Osteocyte (in vitro differentiated cells): ENCODE measurements around the gene SPATA2. TPM values are rescaled to one million over a fixed set of nuclear protein-coding genes. Genes with fewer than 3 reads are reported as not detected.
A peak's percentile ranks its signal among the peaks of the same experiment; 100 is the strongest.

Experiments used
- DNase-seq: peaks from one replicate; pipeline ENCODE4 v3.0.0; 2021; ENCODE audit warnings: mixed read lengths; ENCODE audit not compliant: unreplicated experiment; ENCODE audit errors: extremely low spot score
- H3K27ac Mint-ChIP-seq: one replicate; pipeline ENCODE4 v1.8.0; 2021; ENCODE audit warnings: mild to moderate bottlenecking, mixed read lengths; ENCODE audit not compliant: unreplicated experiment
- H3K27me3 Mint-ChIP-seq: one replicate; pipeline ENCODE4 v1.8.0; 2021; ENCODE audit warnings: mixed read lengths; ENCODE audit not compliant: unreplicated experiment
- H3K36me3 Mint-ChIP-seq: one replicate; pipeline ENCODE4 v1.8.0; 2021; ENCODE audit warnings: mixed read lengths; ENCODE audit not compliant: unreplicated experiment
- H3K4me1 Mint-ChIP-seq: one replicate; pipeline ENCODE4 v1.8.0; 2021; ENCODE audit warnings: mixed read lengths; ENCODE audit not compliant: unreplicated experiment
- H3K4me3 Mint-ChIP-seq: one replicate; pipeline ENCODE4 v1.8.0; 2021; ENCODE audit warnings: mild to moderate bottlenecking, moderate library complexity, mixed read lengths; ENCODE audit not compliant: unreplicated experiment
- H3K9me3 Mint-ChIP-seq: one replicate; pipeline ENCODE4 v1.8.0; 2021; ENCODE audit warnings: mixed read lengths; ENCODE audit not compliant: unreplicated experiment
- CTCF ChIP-seq: fragments of 200-600 bp; sonication (generic); IDR thresholded peaks from 2 replicates; pipeline ENCODE4 v1.5.0; 2021; ENCODE audit warnings: antibody characterized with exemption, mild to moderate bottlenecking, moderate library complexity
- total RNA-seq: library from RNA; stranded (reverse); gene quantifications from 2 replicates; pipeline ENCODE4 v1.2.1, GENCODE V29; 2021

Gene SPATA2
- total RNA-seq, 1 donor from 2014 or later: 6.6 TPM

- Mint-ChIP-seq H3K27me3 (no peaks in the 10 kb centered on the region), H3K9me3 (no peaks in the 10 kb centered on the region), H3K4me3 (peak overlapping the region; percentile 95), H3K36me3 (peaks cover 14% of the 10 kb centered on the region), H3K27ac (peak overlapping the region; percentile 74), H3K4me1 (peaks cover 37% of the 10 kb centered on the region)
- DNase-seq: no peak
- TF ChIP-seq CTCF: no peak
Measured at GRCh38 chr20:49938173-49939163, 23.1 kb upstream of the SPATA2 start.

- no peak for TF ChIP-seq CTCF
- Mint-ChIP-seq H3K27me3 (no peaks in the 10 kb centered on the region), H3K27ac (peak overlapping the region; percentile 91), H3K4me1 (peaks cover 37% of the 10 kb centered on the region), H3K9me3 (no peaks in the 10 kb centered on the region), H3K4me3 (peak overlapping the region; percentile 95), H3K36me3 (peaks cover 11% of the 10 kb centered on the region)
- no peak for DNase-seq
Measured at GRCh38 chr20:49937027-49937929, 21.9 kb upstream of the SPATA2 start.

GRCh38 chr20:49936153-49937026, 21.1 kb upstream of the SPATA2 start, which contains the start of gene RNF114:
Gene RNF114 (plus strand): TSS chr20:49936397. CDS start chr20:49936413, 16 bp downstream.
- Mint-ChIP-seq H3K27ac (peak within 1 kb of the TSS; percentile 91), H3K27me3 (no peaks in the 10 kb centered on the region), H3K4me1 (peaks cover 36% of the 10 kb centered on the region), H3K4me3 (peak within 1 kb of the TSS; percentile 95), H3K36me3 (peaks cover 9% of the 10 kb centered on the region), H3K9me3 (no peaks in the 10 kb centered on the region)
- DNase-seq: peak; percentile 96
- TF ChIP-seq CTCF: peak; percentile 10

GRCh38 chr20:49935746-49936152, 20.4 kb upstream of the SPATA2 start:
- H3K4me3 Mint-ChIP-seq: peak overlapping the region; percentile 95
- H3K36me3 Mint-ChIP-seq: peaks cover 3% of the 10 kb centered on the region
- no peaks in the 10 kb centered on the region for H3K27me3 Mint-ChIP-seq
- DNase-seq: no peak
- H3K27ac Mint-ChIP-seq: no peak overlapping the region
- no peak for TF ChIP-seq CTCF
- peaks cover 35% of the 10 kb centered on the region for H3K4me1 Mint-ChIP-seq
- no peaks in the 10 kb centered on the region for H3K9me3 Mint-ChIP-seq
